ENCODE measurements around the gene ZBTB38. TPM values are rescaled to one million over a fixed set of nuclear protein-coding genes. Genes with fewer than 3 reads are reported as not detected.

ZBTB38 gene
- total RNA-seq, 4 donors from 2014 or later, result 143 to 185 (median 165) TPM

- Histone ChIP-seq H3K27ac (no peak overlapping the region), H3K36me3 (no peaks in the 10 kb centered on the region), H3K4me3 (replicated peaks in 1 of 3) (no peak overlapping the region), H3K4me1 (peaks cover 0 to 4% of the 10 kb centered on the region in 2 donors), H3K9me3 (no peaks in the 10 kb centered on the region), H3K27me3 (no peaks in the 10 kb centered on the region)
- TF ChIP-seq CTCF (IDR thresholded peaks at IDR 0.05), result no peak
- TF ChIP-seq POLR2A (IDR thresholded peaks at IDR 0.05), result no peak
- no peak for DNase-seq
- intact Hi-C loops (cut with DNase I), result no loop called here
Observed at GRCh38 chr3:141326123-141326522, 42.2 kb upstream of the ZBTB38 start.

DNA sequence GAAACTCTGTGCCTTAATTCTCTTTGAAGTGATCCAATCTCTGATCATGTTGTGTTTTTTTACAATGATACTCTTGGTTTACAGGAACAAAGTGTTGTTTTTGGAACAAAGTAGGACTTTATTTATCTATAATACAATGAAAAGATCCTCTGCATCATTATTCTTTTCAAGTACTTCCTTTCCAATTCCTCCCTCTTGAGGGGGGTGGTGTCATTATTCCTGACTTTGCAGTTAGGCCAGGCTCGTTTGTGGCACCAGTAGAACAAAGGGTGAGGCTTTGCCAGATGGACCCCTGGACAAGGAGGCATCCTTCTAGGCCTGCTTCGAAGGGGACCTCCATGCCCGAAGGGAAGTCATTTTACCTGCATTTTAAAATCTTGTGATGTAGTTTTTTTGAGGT, 41.7 kb upstream of the ZBTB38 start:
- TF ChIP-seq POLR2A (IDR thresholded peaks at IDR 0.05) (no peak), CTCF (IDR thresholded peaks at IDR 0.05) (no peak)
- no peak for DNase-seq
- Histone ChIP-seq H3K4me1 (peaks cover 0 to 4% of the 10 kb centered on the region in 2 donors), H3K36me3 (no peaks in the 10 kb centered on the region), H3K27me3 (no peaks in the 10 kb centered on the region), H3K4me3 (replicated peaks in 1 of 3) (no peak overlapping the region), H3K27ac (no peak overlapping the region), H3K9me3 (no peaks in the 10 kb centered on the region)
- intact Hi-C loops (cut with DNase I), result no loop called here
- WGBS, 2 donors, result 82 to 83% methylated on average over 3 of the region's 3 CpGs

GRCh38 chr3:141328286-141329166, 39.8 kb upstream of the ZBTB38 start:
- 73 to 81% methylated on average over 7 of the region's 7 CpGs for WGBS, 2 donors
- Histone ChIP-seq H3K4me1 (peaks cover 0 to 10% of the 10 kb centered on the region in 2 donors), H3K27me3 (no peaks in the 10 kb centered on the region), H3K9me3 (no peaks in the 10 kb centered on the region), H3K27ac (no peak overlapping the region), H3K4me3 (replicated peaks in 1 of 3) (no peak overlapping the region), H3K36me3 (no peaks in the 10 kb centered on the region)
- TF ChIP-seq CTCF (IDR thresholded peaks at IDR 0.05) (no peak), POLR2A (IDR thresholded peaks at IDR 0.05) (no peak)
- intact Hi-C loops (cut with DNase I), result no loop called here
- DNase-seq, result peak in 1 of 2 donors; percentile 12

DNA sequence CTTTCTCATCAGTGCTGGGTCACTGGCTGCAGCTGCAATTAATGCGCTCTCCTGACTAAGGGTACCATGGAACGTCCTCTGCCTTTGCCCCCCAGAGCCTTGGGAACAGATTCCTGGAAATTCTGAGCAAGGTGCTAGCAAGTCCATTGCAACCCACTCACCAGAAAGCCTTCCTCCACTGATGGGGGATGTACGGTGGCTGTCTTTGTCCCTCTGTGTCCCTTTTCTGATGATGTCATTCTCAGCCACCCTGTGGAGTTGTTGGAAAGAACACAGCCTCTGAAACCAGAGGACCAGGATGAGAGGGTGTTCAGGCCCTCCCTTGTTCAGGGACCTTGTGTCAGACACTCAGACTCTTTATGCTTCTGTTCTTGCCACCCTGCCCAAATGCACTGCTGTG, 38.1 kb upstream of the ZBTB38 start:
- 97 to 100% methylated on average over 3 of the region's 3 CpGs for WGBS, 2 donors
- Histone ChIP-seq H3K4me3 (replicated peaks in 1 of 3) (no peak overlapping the region), H3K27me3 (no peaks in the 10 kb centered on the region), H3K27ac (no peak overlapping the region), H3K36me3 (no peaks in the 10 kb centered on the region), H3K4me1 (peaks cover 0 to 10% of the 10 kb centered on the region in 2 donors), H3K9me3 (no peaks in the 10 kb centered on the region)
- intact Hi-C loops (cut with DNase I), result no loop called here
- no peak for TF ChIP-seq POLR2A (IDR thresholded peaks at IDR 0.05)
- no peak for TF ChIP-seq CTCF (IDR thresholded peaks at IDR 0.05)
- no peak for DNase-seq

DNA sequence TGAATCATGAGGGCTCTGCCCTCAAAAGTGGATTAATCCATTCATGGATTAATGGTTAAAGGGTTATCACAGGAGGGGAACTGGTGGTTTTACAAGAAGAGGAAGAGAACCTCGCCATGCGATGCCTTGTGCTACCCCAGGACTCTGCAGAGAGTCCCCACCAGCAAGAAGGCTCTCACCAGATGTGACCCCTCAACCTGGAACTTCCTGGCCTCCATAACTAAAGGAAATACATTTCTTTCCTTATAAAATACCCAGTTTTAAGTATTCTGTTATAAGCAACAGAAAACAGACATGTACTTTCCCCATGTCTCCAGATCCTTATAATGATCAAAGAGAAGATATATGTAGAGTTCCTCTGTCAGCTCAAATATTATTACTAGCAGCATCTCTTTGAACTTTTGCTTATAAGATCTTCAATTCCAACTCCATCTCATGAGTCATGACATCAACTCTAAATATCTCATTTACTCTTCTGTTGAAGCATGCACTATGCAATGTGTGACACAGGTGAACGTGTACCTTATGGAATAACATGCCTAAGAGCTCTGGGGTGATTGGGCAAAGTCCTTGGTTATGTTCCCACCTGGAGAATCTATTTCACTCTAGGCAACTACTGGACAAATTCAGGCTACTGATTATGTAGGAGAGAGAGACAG, 37.5 kb upstream of the ZBTB38 start:
- Histone ChIP-seq H3K27me3 (no peaks in the 10 kb centered on the region), H3K4me3 (replicated peaks in 1 of 3) (no peak overlapping the region), H3K4me1 (peaks cover 0 to 10% of the 10 kb centered on the region in 2 donors), H3K9me3 (no peaks in the 10 kb centered on the region), H3K27ac (no peak overlapping the region), H3K36me3 (no peaks in the 10 kb centered on the region)
- intact Hi-C loops (cut with DNase I), result no loop called here
- 92 to 96% methylated on average over 3 of the region's 3 CpGs for WGBS, 2 donors
- no peak for DNase-seq
- TF ChIP-seq POLR2A (IDR thresholded peaks at IDR 0.05), result no peak
- TF ChIP-seq CTCF (IDR thresholded peaks at IDR 0.05), result no peak

Measured in thyroid gland (tissue), 4 donors.